Adrenal gland (tissue), 12 donors: ENCODE results near the gene INPP5A. TPM values are rescaled to one million over a fixed set of nuclear protein-coding genes. Genes with fewer than 3 reads are reported as not detected.
A peak's percentile ranks its signal among the peaks of the same experiment; 100 is the strongest.

Experiments used
- DNase-seq, 7 donors: peaks; one replicate each; pipeline ENCODE4 v3.0.0-alpha.2; 2019 to 2020
- H3K27ac ChIP-seq, 5 donors: fragments of 200-600 bp; sonication (generic) in 4 of 5; 1 replicate in 3 of 5; 2 replicates in 2 of 5; pipeline versions ENCODE4 v1.5.1 to v1.8.0; 2016 to 2020; ENCODE audit warnings: mild to moderate bottlenecking in 1 of 5
- H3K27me3 ChIP-seq: fragments of 200-600 bp; 2 replicates; pipeline ENCODE4 v1.8.0; 2021
- H3K36me3 ChIP-seq, 2 donors: fragments of 200-600 bp; replicated peaks in 1 of 2; 1 replicate in 1 of 2; 2 replicates in 1 of 2; pipeline versions ENCODE4 v1.5.1 to v1.8.0; 2018 to 2022
- H3K4me1 ChIP-seq, 2 donors: fragments of 200-600 bp; replicated peaks in 1 of 2; 1 replicate in 1 of 2; 2 replicates in 1 of 2; pipeline versions ENCODE4 v1.5.1 to v1.8.0; 2018 to 2021
- H3K4me3 ChIP-seq, 4 donors: fragments of 200-600 bp; sonication (generic) in 3 of 4; one replicate each; pipeline ENCODE4 v1.5.1; 2016 to 2018
- H3K9me3 ChIP-seq, 3 donors: fragments of 200-600 bp; sonication (generic) in 1 of 3; replicated peaks in 1 of 3; 1 replicate in 2 of 3; 2 replicates in 1 of 3; pipeline versions ENCODE4 v1.5.1 to v1.8.0; 2016 to 2021
- POLR2A ChIP-seq, 2 donors: fragments of 450-650 bp; IDR thresholded peaks; one replicate each; pipeline ENCODE4 v1.6.1; 2017; ENCODE audit warnings: antibody characterized with exemption in 2 of 2, mild to moderate bottlenecking in 2 of 2, moderate library complexity in 1 of 2
- WGBS, 4 donors: extraction: QIAGEN DNeasy Blood & Tissue Kit in 2 of 4; methylation state at CpG; one replicate each; pipeline versions ENCODE4 v1.1.5 to v1.1.7; 2013 to 2017; 5-methylcytosine and 5-hydroxymethylcytosine counted together
- intact Hi-C, 2 donors: fragments of 100-400 bp; cut with DNase I; formaldehyde crosslinking; loops; one replicate each; pipeline versions ENCODE4 v1.14.1 to v1.15.0; 2022 to 2023
- polyA plus RNA-seq, 3 donors: library from polyadenylated mRNA; stranded (reverse); fragments of 200-250 nt in 2 of 3; fragments of 350-450 nt in 1 of 3; fragmentation: Illumina TruSeq in 1 of 3; extraction: RNeasy Lipid Tissue Mini Kit (QIAGEN cat#74804) in 1 of 3; gene quantifications; one replicate each; pipeline ENCODE4 v1.2.3, GENCODE V29; 2013 to 2014
- total RNA-seq, 9 donors: library from RNA; depleted of rRNA in 4 of 9; stranded (reverse); fragments of >200 nt in 4 of 9; fragments of 120-200 nt in 1 of 9; fragmentation: NEBNext Ultra II Directional in 1 of 9; extraction: Animal tissue kit (Norgen Biotek cat#: 25700) in 1 of 9; gene quantifications; one replicate each; pipeline versions ENCODE4 v1.1.0 to v1.2.4, GENCODE V29; 2013 to 2023
- TF ChIP-seq, protein P1 (sequence below), 6 experiments: fragments of 450-650 bp in 4 of 6; fragments of 200-600 bp in 2 of 6; sonication (generic) in 1 of 6; IDR thresholded peaks; 1 replicate in 5 of 6; 2 replicates in 1 of 6; pipeline versions ENCODE4 v1.5.1 to v1.8.0; 2016 to 2021; ENCODE audit warnings: antibody characterized with exemption in 6 of 6, mild to moderate bottlenecking in 2 of 6, moderate library complexity in 1 of 6
- donor health status: healthy with polysubstance abuse.
- donor health status: Bipolar disorder and iron deficiency.
- donor health status: DM: yes; HTN: yes; CAD: no.
- donor health status: DM: no; HTN: no; CAD: no.
- donor health status: DM: no; HTN: no; CAD: no.
- donor health status: DM: yes; HTN: yes; CAD: no.

Gene INPP5A
- total and polyA plus RNA-seq, 12 donors: 13.5 to 62.9 (median 37.5) TPM

DNA sequence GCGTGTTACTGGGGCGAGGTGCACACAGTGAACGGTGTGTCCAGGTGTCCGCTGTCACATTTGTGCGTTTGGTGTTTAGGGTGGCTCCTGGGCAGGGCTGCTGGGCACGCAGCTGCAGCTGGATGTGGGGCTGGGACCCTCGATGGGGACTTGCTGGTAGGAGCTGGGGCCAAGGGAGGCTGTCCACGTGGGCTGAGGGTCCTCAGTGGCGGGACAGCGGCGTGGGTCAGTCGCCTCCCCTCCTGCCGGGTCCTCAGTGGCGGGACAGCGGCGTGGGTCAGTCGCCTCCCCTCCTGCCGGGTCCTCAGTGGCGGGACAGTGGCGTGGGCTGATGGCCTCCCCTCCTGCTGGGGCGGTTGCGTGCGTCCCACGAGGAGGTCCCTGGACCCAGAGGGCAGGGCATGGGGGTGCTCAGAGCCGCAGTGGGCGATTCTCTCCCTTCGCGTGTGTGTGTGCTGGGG lies 68.5 kb downstream of the INPP5A start:
- DNase-seq: no peak
- TF ChIP-seq, protein P1, sequence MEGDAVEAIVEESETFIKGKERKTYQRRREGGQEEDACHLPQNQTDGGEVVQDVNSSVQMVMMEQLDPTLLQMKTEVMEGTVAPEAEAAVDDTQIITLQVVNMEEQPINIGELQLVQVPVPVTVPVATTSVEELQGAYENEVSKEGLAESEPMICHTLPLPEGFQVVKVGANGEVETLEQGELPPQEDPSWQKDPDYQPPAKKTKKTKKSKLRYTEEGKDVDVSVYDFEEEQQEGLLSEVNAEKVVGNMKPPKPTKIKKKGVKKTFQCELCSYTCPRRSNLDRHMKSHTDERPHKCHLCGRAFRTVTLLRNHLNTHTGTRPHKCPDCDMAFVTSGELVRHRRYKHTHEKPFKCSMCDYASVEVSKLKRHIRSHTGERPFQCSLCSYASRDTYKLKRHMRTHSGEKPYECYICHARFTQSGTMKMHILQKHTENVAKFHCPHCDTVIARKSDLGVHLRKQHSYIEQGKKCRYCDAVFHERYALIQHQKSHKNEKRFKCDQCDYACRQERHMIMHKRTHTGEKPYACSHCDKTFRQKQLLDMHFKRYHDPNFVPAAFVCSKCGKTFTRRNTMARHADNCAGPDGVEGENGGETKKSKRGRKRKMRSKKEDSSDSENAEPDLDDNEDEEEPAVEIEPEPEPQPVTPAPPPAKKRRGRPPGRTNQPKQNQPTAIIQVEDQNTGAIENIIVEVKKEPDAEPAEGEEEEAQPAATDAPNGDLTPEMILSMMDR (IDR thresholded peaks at IDR 0.05): no peak
- no peak for TF ChIP-seq POLR2A (IDR thresholded peaks at IDR 0.05)
- Histone ChIP-seq H3K4me3 (no peak overlapping the region), H3K4me1 (peaks cover 21 to 23% of the 10 kb centered on the region in 2 donors), H3K36me3 (no peaks in the 10 kb centered on the region), H3K27me3 (no peaks in the 10 kb centered on the region), H3K9me3 (no peaks in the 10 kb centered on the region), H3K27ac (peak overlapping the region in 2 of 5 donors; percentile 22 to 36)
- intact Hi-C loops: no loop called here
- 63 to 85% (median 72%) methylated on average over 12 to 24 of the region's 28 CpGs for WGBS, 4 donors

DNA sequence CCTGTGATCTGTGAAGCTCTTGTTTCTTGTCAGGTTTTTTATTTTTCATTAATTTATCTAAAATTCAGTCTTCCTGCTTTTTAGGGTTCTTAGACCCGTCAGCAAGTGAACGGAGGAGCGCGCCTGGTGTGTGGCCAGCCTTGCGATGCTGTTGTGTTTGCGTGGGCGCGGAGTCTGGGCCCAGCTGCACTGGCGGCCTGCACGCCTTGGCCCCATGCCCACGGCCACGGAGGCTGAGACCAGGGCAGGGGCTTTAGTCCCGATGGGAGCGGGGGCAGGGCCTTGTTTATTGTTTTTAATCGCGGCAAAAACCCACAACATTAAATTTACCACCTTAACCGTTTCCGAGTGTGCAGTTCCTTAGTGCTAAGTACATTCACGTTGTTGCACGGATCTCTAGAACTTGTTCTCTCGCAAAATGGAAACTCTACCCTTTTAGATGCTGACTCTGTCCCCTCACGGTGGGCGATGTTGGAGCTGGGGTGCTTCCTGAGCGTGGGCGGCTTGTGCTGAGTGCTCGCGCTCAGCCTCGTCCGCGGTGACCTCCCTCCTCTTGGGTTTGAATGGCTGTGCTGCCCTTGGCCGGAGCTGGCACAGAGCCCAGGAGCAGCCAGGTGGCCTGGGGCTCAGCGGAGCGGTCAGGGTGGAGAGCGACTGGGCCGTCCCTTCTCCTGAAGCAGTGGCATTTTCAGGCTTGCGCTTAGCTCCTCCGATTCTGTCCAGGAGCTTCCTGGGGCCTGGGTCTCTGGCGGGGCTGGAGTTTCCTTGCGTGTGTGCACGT lies 69.1 kb downstream of the INPP5A start:
- H3K27me3 ChIP-seq: no peaks in the 10 kb centered on the region
- H3K27ac ChIP-seq: peak overlapping the region in 2 of 5 donors; percentile 22 to 44
- no peaks in the 10 kb centered on the region for H3K36me3 ChIP-seq
- H3K4me1 ChIP-seq: peaks cover 21 to 23% of the 10 kb centered on the region in 2 donors
- intact Hi-C loops: no loop called here
- 27 to 49% (median 30%) methylated on average over 31 to 40 of the region's 40 CpGs for WGBS, 4 donors
- peak overlapping the region in 1 of 4 donors; percentile 6 for H3K4me3 ChIP-seq
- TF ChIP-seq POLR2A (IDR thresholded peaks at IDR 0.05): no peak
- TF ChIP-seq, protein P1 (IDR thresholded peaks at IDR 0.05): no peak
- DNase-seq: peak; percentile 73 to 87 (median 83)
- H3K9me3 ChIP-seq: no peaks in the 10 kb centered on the region

DNA sequence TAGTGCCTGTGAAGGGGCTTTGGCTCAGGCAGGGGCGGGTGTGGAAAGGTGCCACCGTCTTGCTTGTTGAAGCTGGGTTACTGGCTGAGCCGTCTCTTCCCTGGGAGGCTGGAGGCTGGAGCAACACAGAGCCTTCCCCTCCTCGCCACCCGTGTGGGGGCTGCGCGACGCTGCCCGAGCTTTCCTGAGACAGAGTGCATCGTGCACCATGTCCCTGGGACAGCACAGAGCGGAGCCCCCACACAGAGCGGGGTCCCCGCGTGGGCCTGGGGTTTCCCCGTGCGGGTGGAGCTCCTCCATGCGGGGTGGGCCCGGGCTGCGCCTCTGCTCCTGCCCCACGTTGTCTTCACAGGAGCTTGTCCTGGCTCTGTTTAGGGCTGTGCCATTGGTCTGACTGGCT lies 69.9 kb downstream of the INPP5A start:
- no peaks in the 10 kb centered on the region for H3K36me3 ChIP-seq
- H3K4me1 ChIP-seq: peaks cover 21 to 23% of the 10 kb centered on the region in 2 donors
- H3K27ac ChIP-seq: no peak overlapping the region
- WGBS, 4 donors: 75 to 98% (median 92%) methylated on average over 2 to 20 of the region's 20 CpGs
- DNase-seq: peak in 1 of 7 donors; percentile 13
- no peaks in the 10 kb centered on the region for H3K9me3 ChIP-seq
- TF ChIP-seq, protein P1 (IDR thresholded peaks at IDR 0.05): no peak
- TF ChIP-seq POLR2A (IDR thresholded peaks at IDR 0.05): no peak
- H3K4me3 ChIP-seq: no peak overlapping the region
- intact Hi-C loops: no loop called here
- no peaks in the 10 kb centered on the region for H3K27me3 ChIP-seq

DNA sequence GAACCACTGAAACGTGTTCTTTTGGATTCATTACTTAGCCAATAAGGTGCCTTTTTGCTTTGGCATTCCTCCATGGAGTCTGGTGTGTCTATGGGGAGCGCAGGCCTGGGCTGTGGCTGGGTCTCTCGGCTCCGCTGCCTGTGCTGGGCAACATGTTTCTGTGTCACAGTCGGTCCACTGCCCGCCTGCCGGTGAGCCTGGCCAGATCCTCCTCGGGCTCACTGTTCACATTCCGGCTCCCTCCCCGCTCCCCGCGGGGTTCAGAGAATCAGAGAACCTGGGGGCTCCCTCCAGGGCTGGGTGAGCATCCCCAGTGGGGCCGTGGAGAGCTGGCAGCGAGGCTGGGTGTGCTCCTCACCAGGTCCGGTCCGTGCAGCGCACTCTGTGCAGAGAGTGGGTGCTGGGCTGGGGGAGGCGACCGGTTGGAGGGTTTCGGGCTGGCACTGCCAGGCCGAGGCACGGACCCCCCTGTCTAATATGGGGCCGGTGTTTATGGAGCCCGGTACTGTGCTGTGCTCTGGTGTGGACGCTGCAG lies 70.4 kb downstream of the INPP5A start:
- 94 to 96% (median 96%) methylated on average over 22 to 25 of the region's 25 CpGs for WGBS, 4 donors
- intact Hi-C loops: no loop called here
- H3K9me3 ChIP-seq: no peaks in the 10 kb centered on the region
- TF ChIP-seq, protein P1 (IDR thresholded peaks at IDR 0.05): no peak
- TF ChIP-seq POLR2A (IDR thresholded peaks at IDR 0.05): no peak
- H3K27ac ChIP-seq: no peak overlapping the region
- no peaks in the 10 kb centered on the region for H3K27me3 ChIP-seq
- peaks cover 21 to 23% of the 10 kb centered on the region in 2 donors for H3K4me1 ChIP-seq
- H3K4me3 ChIP-seq: no peak overlapping the region
- H3K36me3 ChIP-seq: no peaks in the 10 kb centered on the region
- DNase-seq: peak in 1 of 7 donors; percentile 12
